ENCODE data around the gene EFCAB8. TPM values are rescaled to one million over a fixed set of nuclear protein-coding genes. Genes with fewer than 3 reads are reported as not detected.
"Not testable (repeated sequence)": the region's sequence is repeated elsewhere in the genome, so short reads cannot be mapped to it uniquely, and the experiment has no call there.

The EFCAB8 gene
- polyA plus RNA-seq, 1 donor from 2014 or later = not detected

DNA sequence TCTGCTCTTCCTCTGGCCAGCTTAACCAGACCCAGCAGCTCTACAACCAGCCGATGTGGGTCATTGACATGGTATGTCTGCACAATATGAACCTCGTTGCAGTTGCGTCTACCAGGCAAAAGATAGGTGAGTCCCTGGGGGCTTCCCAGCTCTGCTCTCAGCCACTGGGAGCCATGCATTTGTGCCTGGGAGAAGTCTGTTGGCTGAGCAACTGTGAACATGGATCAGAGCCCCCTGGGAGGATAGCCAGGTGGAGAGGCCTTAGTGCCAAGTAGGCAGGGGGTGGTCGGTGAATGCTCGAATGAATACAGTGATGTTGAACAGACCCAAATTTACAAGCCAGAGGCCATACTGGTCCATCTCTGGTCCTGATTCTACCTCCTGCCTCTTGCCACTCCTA lies 30.6 kb downstream of the EFCAB8 start:
- Mint-ChIP-seq H3K27ac (no peak overlapping the region), H3K4me1 (peaks cover 0 to 1% (median 0%) of the 10 kb centered on the region in 3 donors), H3K4me3 (no peak overlapping the region), H3K9me3 (no peaks in the 10 kb centered on the region), H3K36me3 (peaks cover 6% of the 10 kb centered on the region), H3K27me3 (no peaks in the 10 kb centered on the region)

DNA sequence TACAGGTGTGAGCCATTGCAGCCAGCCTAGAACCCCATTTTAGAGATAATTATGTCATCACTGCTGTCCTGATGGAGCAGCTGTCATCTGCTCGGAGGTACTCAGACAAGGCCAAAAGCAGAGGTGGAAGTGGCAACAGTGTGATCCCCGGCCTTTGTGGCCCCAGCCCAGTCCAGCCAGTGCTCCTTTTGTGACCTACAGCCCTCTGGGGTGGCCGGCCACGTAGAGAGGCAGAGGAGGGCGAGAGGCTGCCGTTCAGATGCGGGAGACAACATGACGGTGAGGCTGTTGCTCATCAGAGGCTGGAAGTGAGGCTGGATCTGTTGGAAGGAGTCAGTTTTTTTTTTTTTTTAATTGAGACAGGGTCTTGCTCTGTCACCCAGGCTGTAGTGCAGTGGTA lies 32.8 kb downstream of the EFCAB8 start:
- Mint-ChIP-seq H3K4me1 (peaks cover 0 to 1% (median 0%) of the 10 kb centered on the region in 3 donors), H3K4me3 (no peak overlapping the region), H3K9me3 (no peaks in the 10 kb centered on the region), H3K27ac (peak overlapping the region in 1 of 3 donors; percentile 53), H3K36me3 (peaks cover 2% of the 10 kb centered on the region), H3K27me3 (no peaks in the 10 kb centered on the region)

DNA sequence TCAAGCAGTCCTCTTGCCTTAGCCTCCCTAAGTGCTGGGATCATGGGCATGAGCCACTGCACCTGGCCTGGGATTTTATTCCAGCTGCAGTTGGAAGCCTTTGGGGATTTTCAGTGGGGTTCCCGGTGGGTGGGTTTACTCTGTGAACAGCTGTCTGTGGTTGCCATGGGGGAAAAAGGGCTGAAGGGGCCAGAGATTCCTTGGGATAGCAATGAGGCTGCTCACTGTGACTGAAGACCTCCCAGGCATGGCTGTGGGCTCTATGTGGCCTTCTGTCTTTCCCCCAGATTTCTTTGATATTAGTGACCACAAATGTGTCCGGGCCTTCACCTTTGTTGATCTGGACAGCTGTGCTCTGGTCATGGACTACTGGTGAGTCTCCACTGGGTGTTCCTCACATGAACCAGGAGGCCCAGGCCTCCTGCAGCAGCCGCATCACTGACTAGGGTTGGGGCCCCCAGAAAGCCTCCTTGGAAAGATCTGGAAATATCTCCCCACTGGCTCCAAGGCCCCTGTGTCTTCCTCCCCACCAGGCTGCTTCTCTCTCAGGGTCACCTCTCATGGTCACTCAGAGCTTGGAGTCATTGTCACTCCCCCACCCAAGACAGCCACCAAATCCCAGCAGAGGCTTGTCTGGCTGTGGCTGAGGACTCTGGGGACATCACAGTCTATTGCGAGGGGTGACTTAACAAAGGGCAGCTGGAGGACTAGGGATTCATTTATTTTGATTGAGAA lies 33.4 kb downstream of the EFCAB8 start:
- peak overlapping the region in 1 of 3 donors; percentile 24 for H3K27ac Mint-ChIP-seq
- H3K4me3 Mint-ChIP-seq = no peak overlapping the region
- no peaks in the 10 kb centered on the region for H3K9me3 Mint-ChIP-seq
- H3K4me1 Mint-ChIP-seq = peaks cover 0 to 1% (median 0%) of the 10 kb centered on the region in 3 donors
- H3K36me3 Mint-ChIP-seq = peaks cover 2% of the 10 kb centered on the region
- no peaks in the 10 kb centered on the region for H3K27me3 Mint-ChIP-seq

DNA sequence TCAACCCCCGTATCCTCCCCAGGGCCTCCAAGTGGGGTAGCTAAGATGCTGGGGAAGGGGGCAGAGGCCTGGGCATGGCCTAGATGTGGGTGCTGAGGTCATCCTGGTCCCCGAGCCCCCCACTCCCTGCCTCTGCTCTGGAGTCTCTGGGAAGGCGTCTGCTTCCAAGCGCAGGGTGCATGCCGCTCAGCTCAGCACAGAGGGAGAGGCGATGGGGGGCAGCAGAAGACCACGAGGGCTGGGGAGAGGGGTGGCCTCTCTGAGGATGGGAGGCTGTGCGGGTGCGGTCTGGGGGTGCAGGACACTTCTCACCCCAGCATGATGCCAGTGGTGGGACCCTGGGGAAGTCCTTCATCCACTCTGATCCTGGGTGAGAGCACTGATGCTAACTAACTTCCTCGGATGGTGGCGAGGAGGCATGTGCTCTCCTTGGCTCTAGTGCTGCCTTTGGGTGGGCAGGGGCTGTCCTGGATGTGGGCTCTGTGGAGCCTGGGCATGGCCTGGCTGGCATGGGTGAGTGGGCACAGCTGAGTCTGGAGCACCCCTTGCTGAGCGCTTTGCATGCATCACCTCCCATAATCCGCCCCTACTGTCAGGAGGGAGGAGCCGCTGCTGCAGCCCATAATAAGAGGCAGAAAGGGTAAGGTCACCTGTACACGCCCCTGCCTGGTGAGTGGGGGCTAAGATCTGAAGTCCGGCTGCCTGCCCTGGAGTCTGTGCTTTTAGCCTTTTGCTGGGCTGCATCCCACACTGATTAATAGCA lies 34.7 kb downstream of the EFCAB8 start:
- Mint-ChIP-seq H3K36me3 (peaks cover 2% of the 10 kb centered on the region), H3K27me3 (no peaks in the 10 kb centered on the region), H3K27ac (no peak overlapping the region), H3K4me1 (no peaks in the 10 kb centered on the region), H3K9me3 (no peaks in the 10 kb centered on the region), H3K4me3 (no peak overlapping the region)

DNA sequence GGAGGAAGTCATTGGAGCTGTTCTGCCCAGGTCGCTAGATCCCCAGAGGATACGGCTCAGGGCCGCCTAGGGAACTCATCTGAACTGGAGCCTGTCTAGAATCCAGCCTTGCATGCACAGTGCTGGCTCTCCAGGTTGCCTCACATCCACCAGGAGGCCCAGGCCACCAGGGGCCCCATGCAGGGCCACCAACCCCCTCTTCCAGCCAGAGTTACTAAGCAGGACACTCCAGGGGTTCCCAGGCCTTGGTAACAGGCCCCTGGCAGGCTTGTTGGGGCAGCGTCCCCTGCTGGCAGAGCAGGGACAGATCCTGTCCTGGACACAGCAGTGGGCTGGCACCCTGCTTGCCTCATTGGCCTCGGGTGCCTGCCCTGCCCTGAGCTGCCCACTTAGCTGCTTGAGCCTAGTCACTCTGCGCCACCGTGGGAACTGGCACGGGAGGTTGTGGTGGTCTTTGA lies 35.3 kb downstream of the EFCAB8 start:
- Mint-ChIP-seq H3K36me3 (peaks cover 2% of the 10 kb centered on the region), H3K4me1 (no peaks in the 10 kb centered on the region), H3K27ac (no peak overlapping the region), H3K9me3 (no peaks in the 10 kb centered on the region), H3K4me3 (no peak overlapping the region), H3K27me3 (no peaks in the 10 kb centered on the region)

DNA sequence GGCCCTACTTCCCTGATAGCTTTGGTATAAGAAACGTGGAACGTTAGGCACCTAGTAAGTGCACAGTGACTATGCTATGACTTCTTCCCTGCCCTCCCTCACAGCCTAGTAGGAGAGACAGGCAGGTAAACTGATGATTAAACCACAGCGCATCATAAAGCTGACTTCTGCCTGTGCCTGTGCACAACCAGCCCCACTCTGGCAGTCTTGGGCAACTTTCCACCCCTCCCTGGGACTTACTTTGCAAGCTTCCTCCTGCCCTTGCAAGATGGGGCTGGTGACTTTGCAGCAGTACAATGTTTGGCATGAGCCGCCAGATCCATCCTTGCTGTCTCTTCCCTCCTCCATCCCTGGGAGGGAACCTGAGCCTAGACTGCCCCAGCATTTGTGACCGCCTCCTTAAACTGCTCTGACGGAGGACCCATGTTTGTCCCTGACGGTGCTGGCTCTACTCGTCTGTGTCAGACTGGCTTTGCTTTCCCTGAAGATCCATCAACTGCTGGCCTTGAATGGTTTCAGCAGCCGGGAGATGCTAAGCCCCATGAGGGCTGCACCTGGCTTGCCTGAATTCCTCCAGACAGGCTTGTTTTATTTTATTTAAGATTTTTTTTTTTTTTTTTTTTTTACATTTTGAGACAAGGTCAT lies 36.1 kb downstream of the EFCAB8 start:
- Mint-ChIP-seq H3K36me3 (no peaks in the 10 kb centered on the region), H3K27me3 (no peaks in the 10 kb centered on the region), H3K9me3 (no peaks in the 10 kb centered on the region), H3K4me1 (no peaks in the 10 kb centered on the region), H3K27ac (no peak overlapping the region), H3K4me3 (no peak overlapping the region)

DNA sequence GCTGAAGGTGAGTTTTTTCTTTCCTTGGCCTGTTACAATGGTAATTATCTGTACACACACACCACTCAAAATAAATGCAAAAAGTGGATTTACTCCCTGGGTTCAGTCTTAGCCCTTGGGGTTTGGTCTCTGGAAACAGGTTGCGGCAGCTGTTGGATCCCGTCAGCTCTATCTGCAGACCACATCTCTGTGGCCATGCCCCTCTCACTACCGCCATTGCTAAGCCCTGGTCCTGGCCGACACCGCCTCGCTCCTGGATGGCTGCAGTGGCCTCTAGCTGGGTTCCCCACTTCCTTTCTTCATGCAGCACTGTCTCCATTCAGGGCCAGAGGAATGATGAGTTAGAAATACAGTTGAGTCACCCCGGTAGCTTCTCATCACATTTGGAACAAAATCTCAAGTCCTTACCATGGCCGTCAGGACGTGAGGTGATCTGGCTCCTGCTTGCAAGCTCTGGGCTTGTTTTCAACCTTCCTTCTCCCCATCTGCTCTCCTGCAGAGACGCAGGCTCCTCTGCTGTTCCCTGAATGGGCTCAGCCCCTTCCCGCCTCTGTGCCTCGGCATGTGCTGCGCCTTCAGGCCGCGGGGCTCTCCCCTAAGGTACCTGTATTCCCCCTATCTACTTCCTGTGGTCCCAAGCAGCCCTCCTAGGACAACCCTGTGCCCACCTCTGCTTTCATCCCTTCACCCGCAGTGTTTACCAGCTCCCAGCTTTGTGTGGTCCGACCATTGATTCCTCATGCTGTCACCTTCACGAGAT lies 38.0 kb downstream of the EFCAB8 start:
- H3K9me3 Mint-ChIP-seq = no peaks in the 10 kb centered on the region
- no peaks in the 10 kb centered on the region for H3K4me1 Mint-ChIP-seq
- H3K27me3 Mint-ChIP-seq = no peaks in the 10 kb centered on the region
- H3K4me3 Mint-ChIP-seq = no peak overlapping the region
- H3K27ac Mint-ChIP-seq = no peak overlapping the region
- H3K36me3 Mint-ChIP-seq = no peaks in the 10 kb centered on the region

DNA sequence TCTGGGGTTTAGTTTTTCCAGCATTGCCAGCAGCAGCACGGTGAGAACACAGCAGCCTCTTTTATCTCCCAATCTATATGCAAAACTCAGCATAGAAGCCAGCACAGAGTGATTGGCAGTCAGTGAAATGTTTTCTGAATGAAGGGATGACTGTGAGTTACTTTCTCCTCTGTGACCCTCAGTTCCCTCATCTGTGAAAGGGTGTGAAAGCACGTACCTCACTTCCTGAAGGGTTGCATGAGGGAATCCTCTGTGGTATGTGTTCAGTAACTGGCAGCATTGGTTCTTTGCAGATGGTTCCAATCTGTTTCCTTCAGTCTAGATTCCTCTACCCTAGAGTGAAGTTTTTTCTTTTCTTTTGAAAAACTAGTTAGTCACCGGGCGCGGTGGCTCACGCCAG lies 40.0 kb downstream of the EFCAB8 start:
- Mint-ChIP-seq H3K4me3 (no peak overlapping the region), H3K36me3 (no peaks in the 10 kb centered on the region), H3K9me3 (no peaks in the 10 kb centered on the region), H3K4me1 (peaks cover 2 to 5% (median 3%) of the 10 kb centered on the region in 3 donors), H3K27me3 (no peaks in the 10 kb centered on the region), H3K27ac (no peak overlapping the region)

DNA sequence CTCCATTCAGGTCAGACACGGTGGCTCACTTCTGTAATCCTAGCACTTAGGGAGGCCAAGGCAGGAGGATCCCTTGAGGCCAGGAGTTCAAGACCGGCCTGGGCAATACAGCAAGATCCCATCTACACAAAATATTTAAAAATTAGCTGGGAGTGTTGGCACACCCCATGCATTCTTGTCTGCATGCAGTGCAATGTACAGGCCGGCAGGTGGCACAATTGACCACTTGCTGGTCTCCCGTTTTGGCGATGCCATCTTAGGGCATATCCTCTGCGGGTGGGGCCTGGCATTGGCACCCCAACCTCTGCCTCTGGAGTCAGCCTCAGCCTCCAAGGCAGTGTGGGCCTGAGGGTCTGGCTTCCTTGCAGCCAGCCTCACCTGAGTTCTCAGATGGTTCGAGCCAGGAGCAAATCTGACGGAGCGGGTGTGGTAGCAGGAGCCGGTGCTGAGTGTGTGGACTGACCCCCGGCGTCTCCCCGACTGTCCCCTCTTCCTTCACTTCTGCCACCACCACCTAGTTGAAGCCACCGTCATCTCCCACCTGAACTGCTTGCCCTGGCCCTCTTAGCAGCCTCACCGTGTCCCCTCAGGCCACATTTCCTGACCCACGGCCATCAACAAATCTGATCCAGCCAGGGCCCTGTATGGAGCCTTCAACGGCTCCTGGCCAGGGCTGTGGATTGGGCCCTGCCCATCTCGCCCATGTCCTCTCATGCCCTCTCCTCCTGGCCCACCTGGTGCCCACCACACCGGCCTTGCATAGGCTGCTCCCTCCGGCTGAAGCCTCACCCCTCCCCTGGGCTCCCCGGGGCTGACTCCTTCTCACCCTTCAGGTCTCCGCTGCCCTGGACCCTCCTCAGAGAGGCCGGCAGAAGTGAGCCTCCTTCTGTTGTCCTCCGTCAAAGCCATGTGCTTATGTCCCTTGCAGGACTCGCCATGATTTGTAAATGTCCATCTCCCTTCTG lies 44.0 kb downstream of the EFCAB8 start:
- H3K4me1 Mint-ChIP-seq = peaks cover 2 to 5% (median 5%) of the 10 kb centered on the region in 3 donors
- H3K27ac Mint-ChIP-seq = peak overlapping the region in 1 of 3 donors; percentile 67
- no peaks in the 10 kb centered on the region for H3K27me3 Mint-ChIP-seq
- no peaks in the 10 kb centered on the region for H3K9me3 Mint-ChIP-seq
- peak overlapping the region in 1 of 4 donors; percentile 72 for H3K4me3 Mint-ChIP-seq
- no peaks in the 10 kb centered on the region for H3K36me3 Mint-ChIP-seq

DNA sequence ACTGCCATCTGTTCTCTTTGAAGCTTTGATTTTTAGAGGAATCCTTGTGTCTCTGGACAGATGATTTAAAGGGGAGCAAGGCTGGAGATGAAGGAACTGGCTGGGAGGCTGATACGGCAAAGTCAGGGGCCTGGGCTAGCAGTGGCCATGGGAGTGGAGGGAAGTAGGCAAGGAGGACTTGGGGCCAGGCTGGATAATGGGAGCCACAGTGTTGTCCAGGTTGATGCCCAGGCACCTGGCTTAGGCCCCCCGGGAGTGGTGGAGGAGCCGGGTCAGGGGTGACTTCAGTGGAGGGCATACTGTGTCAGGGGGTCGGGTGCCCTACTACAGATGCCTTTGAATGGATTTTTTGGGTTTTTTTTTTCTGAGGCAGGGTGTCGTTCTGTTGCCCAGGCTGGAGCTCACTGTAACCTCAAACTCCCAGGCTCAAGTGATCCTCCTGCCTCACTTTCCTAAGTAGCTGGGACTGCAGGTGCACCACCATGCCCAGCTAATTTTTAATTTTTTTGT lies 45.0 kb downstream of the EFCAB8 start:
- H3K27me3 Mint-ChIP-seq = no peaks in the 10 kb centered on the region
- H3K36me3 Mint-ChIP-seq = no peaks in the 10 kb centered on the region
- no peak overlapping the region for H3K4me3 Mint-ChIP-seq
- H3K27ac Mint-ChIP-seq = no peak overlapping the region
- peaks cover 2 to 5% (median 5%) of the 10 kb centered on the region in 3 donors for H3K4me1 Mint-ChIP-seq
- no peaks in the 10 kb centered on the region for H3K9me3 Mint-ChIP-seq

DNA sequence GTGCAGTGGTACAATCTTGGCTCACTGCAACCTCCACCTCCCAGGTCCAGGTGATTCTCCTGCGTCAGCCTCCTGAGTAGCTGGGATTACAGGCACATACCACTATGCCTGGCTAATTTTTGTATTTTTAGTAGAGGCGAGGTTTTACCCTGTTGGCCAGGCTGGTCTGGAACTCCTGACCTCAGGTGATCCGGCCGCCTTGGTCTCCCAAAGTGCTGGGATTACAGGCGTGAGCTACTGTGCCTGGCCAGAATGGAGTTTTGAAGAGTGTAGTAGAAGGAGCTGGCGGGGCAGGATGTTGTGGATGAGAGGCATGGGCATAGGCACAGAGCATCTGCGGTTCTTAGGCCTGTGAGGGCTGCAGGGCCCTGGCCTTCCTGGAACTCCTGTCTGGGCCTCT lies 46.0 kb downstream of the EFCAB8 start:
- H3K9me3 Mint-ChIP-seq, H3K4me1 Mint-ChIP-seq, H3K4me3 Mint-ChIP-seq, H3K27ac Mint-ChIP-seq, H3K27me3 Mint-ChIP-seq, H3K36me3 Mint-ChIP-seq: not testable (repeated sequence)

DNA sequence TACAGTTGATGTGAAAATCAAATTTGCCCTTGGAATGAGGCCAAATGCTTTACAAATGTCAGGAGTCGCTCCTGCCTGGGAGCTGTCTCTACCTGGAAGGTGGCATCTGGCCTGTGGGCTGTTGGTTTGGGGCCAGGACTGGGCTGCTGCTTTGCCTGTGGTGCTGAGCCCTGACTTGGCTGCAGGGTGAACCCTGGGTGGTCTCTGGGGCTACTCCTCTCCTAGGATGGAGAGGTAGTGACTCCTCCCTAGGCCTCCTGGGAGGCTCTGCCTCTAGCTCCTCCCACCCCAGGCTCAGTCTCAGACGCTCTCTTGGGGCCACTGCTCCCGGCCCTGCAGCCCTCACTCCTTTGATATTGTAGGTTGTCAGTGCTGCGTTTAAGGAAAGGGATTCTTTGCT lies 47.5 kb downstream of the EFCAB8 start:
- Mint-ChIP-seq H3K4me3 (no peak overlapping the region), H3K4me1 (peaks cover 5 to 6% (median 5%) of the 10 kb centered on the region in 3 donors), H3K9me3 (no peaks in the 10 kb centered on the region), H3K27me3 (no peaks in the 10 kb centered on the region), H3K36me3 (peaks cover 3% of the 10 kb centered on the region), H3K27ac (peak overlapping the region in 1 of 3 donors; percentile 78)

DNA sequence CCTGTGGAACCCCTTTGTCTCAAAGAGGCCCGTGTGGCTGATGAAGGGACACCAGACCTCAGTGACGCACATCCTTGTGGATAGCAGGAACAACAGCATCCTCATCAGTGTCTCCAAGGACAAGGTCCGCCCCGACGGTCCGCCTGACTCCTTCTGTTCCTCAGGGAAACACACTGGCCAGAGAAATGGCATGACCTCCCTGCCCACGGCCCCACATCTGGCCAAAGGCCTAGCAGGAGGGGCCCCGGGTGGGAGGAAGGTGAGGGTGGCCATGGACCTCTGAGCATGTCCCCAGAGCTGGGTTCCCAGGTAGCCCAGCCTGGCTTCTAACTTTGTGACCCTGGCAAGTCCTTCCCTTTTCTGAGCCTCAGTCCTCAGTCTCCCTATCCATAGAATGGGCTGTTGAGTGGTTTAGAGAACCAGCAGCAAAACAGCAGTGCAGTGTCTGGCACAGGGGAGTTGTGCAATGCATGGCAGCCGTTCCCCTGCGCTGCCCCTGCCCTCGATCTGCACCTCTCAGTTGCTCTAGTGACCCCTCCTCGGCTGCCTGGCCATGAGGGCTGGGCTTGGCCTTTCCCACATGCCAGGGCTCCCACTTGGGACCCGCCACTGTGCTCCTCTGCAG lies 48.3 kb downstream of the EFCAB8 start:
- Mint-ChIP-seq H3K27ac (peak overlapping the region in 1 of 3 donors; percentile 78), H3K36me3 (peaks cover 3% of the 10 kb centered on the region), H3K9me3 (no peaks in the 10 kb centered on the region), H3K4me1 (peaks cover 5 to 6% (median 5%) of the 10 kb centered on the region in 3 donors), H3K27me3 (no peaks in the 10 kb centered on the region), H3K4me3 (no peak overlapping the region)

All from IgD-negative memory B cell (primary cell).